ENCODE results near the gene RORC.
"Not testable (repeated sequence)": the region's sequence is repeated elsewhere in the genome, so short reads cannot be mapped to it uniquely, and the experiment has no call there.

RORC gene

GRCh38 chr1:151768351-151769066 lies 63.1 kb downstream of the RORC start:
- DNase-seq, result not testable (repeated sequence)

- DNase-seq, result no peak
Observed at GRCh38 chr1:151763990-151764389, 67.6 kb downstream of the RORC start.

DNA sequence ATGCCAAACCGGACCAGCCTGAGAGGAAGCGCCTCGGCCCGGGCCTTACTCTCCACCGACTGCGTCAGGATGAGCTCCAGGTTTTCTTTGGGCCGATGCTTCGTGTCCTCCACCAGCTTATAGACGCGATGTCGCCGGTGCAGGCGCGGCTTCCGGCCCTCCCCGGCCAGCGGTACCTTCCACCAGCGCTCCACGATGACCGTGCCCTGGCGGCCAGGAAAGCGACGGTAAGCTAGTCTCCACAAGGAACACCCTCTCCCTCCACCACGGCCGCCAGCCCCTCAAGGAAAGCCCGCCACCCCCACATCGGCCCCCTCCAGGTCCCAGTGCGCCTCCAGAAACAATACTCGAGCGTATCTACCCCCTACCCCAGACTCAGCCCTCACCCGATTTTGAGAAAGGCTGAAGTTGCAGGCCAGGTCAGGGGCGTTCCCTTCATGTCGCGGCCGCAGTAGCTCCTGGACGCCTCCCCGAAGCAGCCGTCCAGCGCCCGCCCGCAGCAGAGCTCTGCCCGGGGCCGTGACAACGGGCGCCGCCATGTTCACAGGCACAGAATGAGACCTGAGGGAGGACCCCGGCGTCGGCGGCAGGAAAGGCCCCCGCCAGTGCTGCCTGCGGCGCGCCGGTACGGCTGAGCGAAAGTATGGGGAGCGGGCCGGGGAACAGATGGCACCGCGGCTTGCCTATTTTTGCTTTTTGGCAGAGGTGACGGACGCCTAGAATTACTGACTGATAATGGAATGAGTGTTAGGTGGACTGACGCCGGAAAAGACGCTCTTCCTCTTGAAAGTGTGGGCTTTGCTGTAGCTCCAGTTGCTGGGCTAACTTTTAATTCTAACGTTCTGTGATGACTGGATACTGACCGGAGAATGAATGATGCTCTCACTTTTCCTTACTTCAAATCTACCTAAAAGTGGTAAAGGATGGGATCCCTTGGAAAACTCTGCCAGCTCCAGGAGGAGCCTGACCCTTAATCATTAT lies 68.4 kb downstream of the RORC start, which contains the start of gene MRPL9:
MRPL9 (minus strand) TSS at position 556 of the 981 bp plus-strand sequence; CDS start at position 539, 17 bp downstream.
- DNase-seq, result peak; percentile 39

DNA sequence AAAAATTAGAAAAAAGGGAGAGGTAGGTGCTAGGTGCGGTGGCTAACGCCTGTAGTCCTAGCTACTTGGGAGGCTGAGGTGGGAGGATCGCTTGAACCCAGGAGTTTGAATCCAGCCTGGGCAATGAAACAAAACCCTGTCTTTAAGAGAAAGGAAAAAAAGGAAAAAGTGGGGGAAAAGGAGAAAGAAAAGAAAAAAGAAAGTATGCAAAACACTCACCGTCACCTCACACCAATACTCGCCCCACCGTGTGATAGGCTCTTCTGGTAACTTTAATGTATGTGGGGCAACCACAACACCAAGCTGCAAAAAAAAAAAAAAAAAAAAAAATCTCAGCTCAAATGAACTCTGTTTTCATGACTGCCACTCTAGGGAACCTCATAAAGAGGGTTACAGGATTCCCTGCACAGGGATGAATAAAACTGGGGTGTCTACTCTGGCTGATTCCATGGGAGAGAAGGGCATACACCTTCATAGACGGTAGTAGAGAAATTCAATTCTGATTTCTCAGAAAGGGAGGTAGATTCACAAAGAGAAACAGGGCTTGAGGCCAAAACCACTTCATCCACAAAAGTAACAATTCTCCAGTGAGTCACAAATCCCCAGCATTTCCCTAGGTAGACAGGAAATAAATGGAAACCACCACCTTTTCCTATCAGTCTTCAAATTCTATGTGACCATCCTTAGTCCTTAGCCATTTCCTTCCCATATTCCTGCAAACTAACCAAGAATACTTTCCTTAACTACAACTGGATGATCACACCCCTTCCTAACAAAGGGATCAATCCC lies 70.8 kb downstream of the RORC start:
- DNase-seq, result no peak

DNA sequence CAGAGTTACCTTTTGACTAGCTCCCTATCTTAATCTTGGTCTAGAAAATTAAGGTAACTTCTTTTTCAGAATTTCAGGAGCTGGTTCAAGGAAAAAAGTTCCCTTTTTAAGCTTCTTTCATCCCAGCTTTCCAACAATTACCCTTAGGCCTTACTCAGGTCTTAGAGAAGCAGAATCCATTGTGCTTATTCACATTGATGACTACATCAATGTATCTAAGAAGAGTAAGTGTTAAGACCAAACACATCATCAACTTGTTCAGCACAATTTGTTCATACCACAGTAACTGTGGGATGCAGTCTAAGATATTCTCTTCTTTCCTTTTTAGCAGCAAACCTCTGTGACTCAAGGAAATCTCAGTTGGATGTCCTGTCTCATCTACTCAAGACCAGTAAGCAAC lies 72.4 kb downstream of the RORC start:
- no peak for DNase-seq

DNA sequence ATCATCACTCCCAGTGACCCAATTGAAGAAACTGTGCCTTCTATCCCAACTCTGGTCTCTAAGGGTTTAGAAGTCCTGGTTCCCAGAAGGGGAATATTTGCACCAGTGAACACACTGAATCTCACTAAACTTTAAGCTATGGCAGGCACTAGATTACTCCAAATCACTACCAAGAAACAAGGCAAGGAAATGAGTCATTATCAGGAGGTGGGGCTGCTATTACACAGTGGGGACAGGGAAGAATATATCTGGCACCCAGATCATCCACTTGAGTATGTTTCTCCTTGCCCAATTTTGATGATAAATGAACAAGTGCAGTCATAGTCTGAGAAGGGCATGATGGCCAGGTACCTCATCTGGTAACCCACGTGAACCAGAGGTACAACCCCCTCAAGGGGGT lies 75.3 kb downstream of the RORC start:
- DNase-seq, result no peak

Measured in NCI-H2029 treated with DMSO at 0.1 percent for 48 hours (cell line).